Measurements from ENCODE around the gene DNAJC1.

The DNAJC1 gene

GRCh38 chr10:21811245-21811585 is 192.3 kb downstream of the DNAJC1 start:
- no peak for TF ChIP-seq POLR2AphosphoS5 (IDR thresholded peaks at IDR 0.05; ENCODE audit: low read depth, low read length)
- no peak for TF ChIP-seq POLR2A (IDR thresholded peaks at IDR 0.05; ENCODE audit: low read depth, low read length)
- no peak for TF ChIP-seq TAF1 (IDR thresholded peaks at IDR 0.05; ENCODE audit: borderline replicate concordance, low read depth, low read length)
- FAIRE-seq (no peak), DNase-seq (ENCODE audit: insufficient read length) (no peak)

- DNase-seq (ENCODE audit: insufficient read length), result no peak
- FAIRE-seq, result peak; percentile 53
- no peak for TF ChIP-seq TAF1 (IDR thresholded peaks at IDR 0.05; ENCODE audit: borderline replicate concordance, low read depth, low read length)
- TF ChIP-seq POLR2A (IDR thresholded peaks at IDR 0.05; ENCODE audit: low read depth, low read length), result no peak
- no peak for TF ChIP-seq POLR2AphosphoS5 (IDR thresholded peaks at IDR 0.05; ENCODE audit: low read depth, low read length)
Measured at GRCh38 chr10:21810582-21811244, 192.8 kb downstream of the DNAJC1 start.

- TF ChIP-seq TAF1 (IDR thresholded peaks at IDR 0.05; ENCODE audit: borderline replicate concordance, low read depth, low read length), result no peak
- TF ChIP-seq POLR2A (IDR thresholded peaks at IDR 0.05; ENCODE audit: low read depth, low read length), result no peak
- TF ChIP-seq POLR2AphosphoS5 (IDR thresholded peaks at IDR 0.05; ENCODE audit: low read depth, low read length), result no peak
- DNase-seq (ENCODE audit: insufficient read length) (no peak), FAIRE-seq (no peak)
Measured at GRCh38 chr10:21808550-21808949, 195.0 kb downstream of the DNAJC1 start.

GRCh38 chr10:21807180-21807579 is 196.3 kb downstream of the DNAJC1 start:
- DNase-seq (ENCODE audit: insufficient read length), result no peak
- FAIRE-seq, result peak; percentile 44
- no peak for TF ChIP-seq POLR2AphosphoS5 (IDR thresholded peaks at IDR 0.05; ENCODE audit: low read depth, low read length)

- FAIRE-seq (no peak), DNase-seq (ENCODE audit: insufficient read length) (no peak)
- TF ChIP-seq POLR2A (IDR thresholded peaks at IDR 0.05; ENCODE audit: low read depth, low read length), result no peak
- TF ChIP-seq TAF1 (IDR thresholded peaks at IDR 0.05; ENCODE audit: borderline replicate concordance, low read depth, low read length), result no peak
- no peak for TF ChIP-seq POLR2AphosphoS5 (IDR thresholded peaks at IDR 0.05; ENCODE audit: low read depth, low read length)
Measured at GRCh38 chr10:21803374-21803773, 200.2 kb downstream of the DNAJC1 start.

- FAIRE-seq, result no peak
- TF ChIP-seq POLR2A (IDR thresholded peaks at IDR 0.05; ENCODE audit: low read depth, low read length), result no peak
- TF ChIP-seq POLR2AphosphoS5 (IDR thresholded peaks at IDR 0.05; ENCODE audit: low read depth, low read length), result no peak
- TF ChIP-seq TAF1 (IDR thresholded peaks at IDR 0.05; ENCODE audit: borderline replicate concordance, low read depth, low read length), result no peak
Measured at GRCh38 chr10:21801609-21802008, 201.9 kb downstream of the DNAJC1 start.

GRCh38 chr10:21797984-21798765 is 205.4 kb downstream of the DNAJC1 start:
- no peak for FAIRE-seq
- DNase-seq (ENCODE audit: insufficient read length), result no peak
- TF ChIP-seq TAF1 (IDR thresholded peaks at IDR 0.05; ENCODE audit: borderline replicate concordance, low read depth, low read length) (no peak), POLR2A (IDR thresholded peaks at IDR 0.05; ENCODE audit: low read depth, low read length) (no peak), POLR2AphosphoS5 (IDR thresholded peaks at IDR 0.05; ENCODE audit: low read depth, low read length) (no peak)

More at GRCh38 chr10:21801609-21802008, 201.9 kb downstream of the DNAJC1 start:
- DNase-seq (ENCODE audit: insufficient read length), result no peak

GRCh38 chr10:21797533-21797932 is 206.0 kb downstream of the DNAJC1 start:
- TF ChIP-seq POLR2A (IDR thresholded peaks at IDR 0.05; ENCODE audit: low read depth, low read length) (no peak), TAF1 (IDR thresholded peaks at IDR 0.05; ENCODE audit: borderline replicate concordance, low read depth, low read length) (no peak), POLR2AphosphoS5 (IDR thresholded peaks at IDR 0.05; ENCODE audit: low read depth, low read length) (no peak)
- no peak for FAIRE-seq

GRCh38 chr10:21791276-21791675 is 212.3 kb downstream of the DNAJC1 start:
- TF ChIP-seq TAF1 (IDR thresholded peaks at IDR 0.05; ENCODE audit: borderline replicate concordance, low read depth, low read length) (no peak), POLR2AphosphoS5 (IDR thresholded peaks at IDR 0.05; ENCODE audit: low read depth, low read length) (no peak), POLR2A (IDR thresholded peaks at IDR 0.05; ENCODE audit: low read depth, low read length) (no peak)
- FAIRE-seq, result no peak
- DNase-seq (ENCODE audit: insufficient read length), result no peak

More at GRCh38 chr10:21797533-21797932, 206.0 kb downstream of the DNAJC1 start:
- no peak for DNase-seq (ENCODE audit: insufficient read length)

GRCh38 chr10:21776883-21777282 is 226.6 kb downstream of the DNAJC1 start:
- TF ChIP-seq POLR2AphosphoS5 (IDR thresholded peaks at IDR 0.05; ENCODE audit: low read depth, low read length) (no peak), POLR2A (IDR thresholded peaks at IDR 0.05; ENCODE audit: low read depth, low read length) (no peak), TAF1 (IDR thresholded peaks at IDR 0.05; ENCODE audit: borderline replicate concordance, low read depth, low read length) (no peak)
- DNase-seq (ENCODE audit: insufficient read length) (no peak), FAIRE-seq (no peak)

GRCh38 chr10:21771219-21771618 is 232.3 kb downstream of the DNAJC1 start:
- TF ChIP-seq POLR2AphosphoS5 (IDR thresholded peaks at IDR 0.05; ENCODE audit: low read depth, low read length), result no peak
- no peak for TF ChIP-seq POLR2A (IDR thresholded peaks at IDR 0.05; ENCODE audit: low read depth, low read length)
- TF ChIP-seq TAF1 (IDR thresholded peaks at IDR 0.05; ENCODE audit: borderline replicate concordance, low read depth, low read length), result no peak
- FAIRE-seq (no peak), DNase-seq (ENCODE audit: insufficient read length) (no peak)

GRCh38 chr10:21769041-21769440 is 234.5 kb downstream of the DNAJC1 start:
- DNase-seq (ENCODE audit: insufficient read length), result no peak
- TF ChIP-seq POLR2A (IDR thresholded peaks at IDR 0.05; ENCODE audit: low read depth, low read length) (no peak), POLR2AphosphoS5 (IDR thresholded peaks at IDR 0.05; ENCODE audit: low read depth, low read length) (no peak), TAF1 (IDR thresholded peaks at IDR 0.05; ENCODE audit: borderline replicate concordance, low read depth, low read length) (no peak)
- FAIRE-seq, result no peak

Measured in GM12892 (cell line).